Suprapubic skin (tissue), 4 donors: ENCODE data around the gene GNL3.

Experiments
- EP300 ChIP-seq: sonication (generic); formaldehyde crosslinking; IDR thresholded peaks from one replicate; pipeline ENCODE4 v1.6.1; 2017; ENCODE audit warnings: antibody characterized with exemption
- POLR2A ChIP-seq, 2 donors: fragments of 450-650 bp; IDR thresholded peaks; one replicate each; pipeline ENCODE4 v1.6.1; 2017; ENCODE audit warnings: antibody characterized with exemption in 2 of 2, mild to moderate bottlenecking in 2 of 2, moderate library complexity in 2 of 2
- POLR2AphosphoS5 ChIP-seq, 3 donors: sonication (generic); formaldehyde crosslinking; IDR thresholded peaks; one replicate each; pipeline ENCODE4 v1.6.1; 2017; ENCODE audit warnings: antibody characterized with exemption in 3 of 3
- TF ChIP-seq, protein P1 (sequence below), 2 donors: fragments of 200-600 bp in 1 of 2; fragments of 450-650 bp in 1 of 2; sonication (generic) in 1 of 2; IDR thresholded peaks; one replicate each; pipeline ENCODE4 v1.5.1; 2016 to 2019; ENCODE audit warnings: antibody characterized with exemption in 2 of 2, mild to moderate bottlenecking in 1 of 2, moderate library complexity in 1 of 2

GRCh38 chr3:52678265-52679198, 7.3 kb upstream of the GNL3 start:
- TF ChIP-seq, protein P1, sequence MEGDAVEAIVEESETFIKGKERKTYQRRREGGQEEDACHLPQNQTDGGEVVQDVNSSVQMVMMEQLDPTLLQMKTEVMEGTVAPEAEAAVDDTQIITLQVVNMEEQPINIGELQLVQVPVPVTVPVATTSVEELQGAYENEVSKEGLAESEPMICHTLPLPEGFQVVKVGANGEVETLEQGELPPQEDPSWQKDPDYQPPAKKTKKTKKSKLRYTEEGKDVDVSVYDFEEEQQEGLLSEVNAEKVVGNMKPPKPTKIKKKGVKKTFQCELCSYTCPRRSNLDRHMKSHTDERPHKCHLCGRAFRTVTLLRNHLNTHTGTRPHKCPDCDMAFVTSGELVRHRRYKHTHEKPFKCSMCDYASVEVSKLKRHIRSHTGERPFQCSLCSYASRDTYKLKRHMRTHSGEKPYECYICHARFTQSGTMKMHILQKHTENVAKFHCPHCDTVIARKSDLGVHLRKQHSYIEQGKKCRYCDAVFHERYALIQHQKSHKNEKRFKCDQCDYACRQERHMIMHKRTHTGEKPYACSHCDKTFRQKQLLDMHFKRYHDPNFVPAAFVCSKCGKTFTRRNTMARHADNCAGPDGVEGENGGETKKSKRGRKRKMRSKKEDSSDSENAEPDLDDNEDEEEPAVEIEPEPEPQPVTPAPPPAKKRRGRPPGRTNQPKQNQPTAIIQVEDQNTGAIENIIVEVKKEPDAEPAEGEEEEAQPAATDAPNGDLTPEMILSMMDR (IDR thresholded peaks at IDR 0.05) = no peak
- TF ChIP-seq EP300 (no peak), POLR2AphosphoS5 (IDR thresholded peaks at IDR 0.05) (no peak), POLR2A (IDR thresholded peaks at IDR 0.05) (no peak)
